ENCODE measurements around the gene PHYKPL. TPM values are rescaled to one million over a fixed set of nuclear protein-coding genes. Genes with fewer than 3 reads are reported as not detected.

The PHYKPL gene
- total and polyA plus RNA-seq, 2 of the 13 experiments (the other 11 are each of a cell fraction or from before 2014, with no cell fraction given) = 18.0 to 78.6 TPM

GRCh38 chr5:178232124-178232919 lies at the start of gene PHYKPL (continued):
- TF ChIP-seq ZNF883 (CRISPR knock-in tag; IDR thresholded peaks at IDR 0.05; ENCODE audit: not compliant biosample characterization) (no peak), ZSCAN31 (CRISPR knock-in tag; IDR thresholded peaks at IDR 0.05; ENCODE audit: low read depth) (no peak; the same call in none of the 2 replicates), ZNF570 (CRISPR knock-in tag; IDR thresholded peaks at IDR 0.05; ENCODE audit: borderline replicate concordance) (no peak), NR2C2 (CRISPR knock-in tag; IDR thresholded peaks at IDR 0.05; ENCODE audit: borderline replicate concordance) (peak; percentile 72; the same call in 1 of the 2 replicates), ZNF672 (CRISPR knock-in tag; IDR thresholded peaks at IDR 0.05) (0 out of 2 replicates have a peak, but pooled peaks have one; percentile 66), CREB3 (CRISPR knock-in tag; IDR thresholded peaks at IDR 0.05) (no peak), CBFB (CRISPR knock-in tag; IDR thresholded peaks at IDR 0.05) (no peak), ETV6 (CRISPR knock-in tag; conservative IDR thresholded peaks at IDR 0.05) (peak; percentile 59; the same call in 1 of the 2 replicates), ZNF350 (CRISPR knock-in tag; IDR thresholded peaks at IDR 0.05; ENCODE audit: borderline replicate concordance, low read depth) (no peak), HNF1A (IDR thresholded peaks at IDR 0.05; ENCODE audit: low read depth) (no peak), HNF1A (CRISPR knock-in tag; IDR thresholded peaks at IDR 0.05; ENCODE audit: borderline replicate concordance) (peak; percentile 22; the same call in 1 of the 2 replicates), ADNP (CRISPR knock-in tag; IDR thresholded peaks at IDR 0.05) (no peak), KDM2A (CRISPR knock-in tag; IDR thresholded peaks at IDR 0.05; ENCODE audit: borderline replicate concordance, low read depth) (0 out of 2 replicates have a peak, but pooled peaks have one; percentile 18), FOXO4 (CRISPR knock-in tag; conservative IDR thresholded peaks at IDR 0.05) (no peak), ZNF800 (CRISPR knock-in tag; IDR thresholded peaks at IDR 0.05) (0 out of 2 replicates have a peak, but pooled peaks have one; percentile 23), ZNF878 (CRISPR knock-in tag; IDR thresholded peaks at IDR 0.05) (no peak), GMEB1 (CRISPR knock-in tag; IDR thresholded peaks at IDR 0.05; ENCODE audit: borderline replicate concordance) (peak; percentile 95)
